ENCODE measurements around the gene UGT3A1.
"Not testable (repeated sequence)": the region's sequence is repeated elsewhere in the genome, so short reads cannot be mapped to it uniquely, and the experiment has no call there.

DNA sequence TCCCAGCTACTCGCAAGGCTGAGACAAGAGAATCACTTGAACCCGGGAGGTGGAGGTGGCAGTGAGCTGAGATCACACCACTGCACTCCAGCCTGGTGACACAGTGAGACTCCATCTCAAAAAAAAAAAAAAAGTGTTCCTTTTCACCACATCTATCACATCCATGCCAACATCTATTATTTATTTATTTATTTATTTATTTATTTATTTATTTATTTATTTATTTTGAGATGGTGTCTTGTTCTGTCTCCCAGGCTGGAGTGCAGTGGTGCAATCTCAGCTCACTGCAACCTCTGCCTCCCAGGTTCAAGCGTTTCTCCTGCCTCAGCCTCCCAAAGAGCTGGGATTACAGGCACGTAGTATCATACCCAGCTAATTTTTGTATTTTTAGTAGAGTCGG is 28.4 kb upstream of the UGT3A1 start:
- TF ChIP-seq, protein P1, sequence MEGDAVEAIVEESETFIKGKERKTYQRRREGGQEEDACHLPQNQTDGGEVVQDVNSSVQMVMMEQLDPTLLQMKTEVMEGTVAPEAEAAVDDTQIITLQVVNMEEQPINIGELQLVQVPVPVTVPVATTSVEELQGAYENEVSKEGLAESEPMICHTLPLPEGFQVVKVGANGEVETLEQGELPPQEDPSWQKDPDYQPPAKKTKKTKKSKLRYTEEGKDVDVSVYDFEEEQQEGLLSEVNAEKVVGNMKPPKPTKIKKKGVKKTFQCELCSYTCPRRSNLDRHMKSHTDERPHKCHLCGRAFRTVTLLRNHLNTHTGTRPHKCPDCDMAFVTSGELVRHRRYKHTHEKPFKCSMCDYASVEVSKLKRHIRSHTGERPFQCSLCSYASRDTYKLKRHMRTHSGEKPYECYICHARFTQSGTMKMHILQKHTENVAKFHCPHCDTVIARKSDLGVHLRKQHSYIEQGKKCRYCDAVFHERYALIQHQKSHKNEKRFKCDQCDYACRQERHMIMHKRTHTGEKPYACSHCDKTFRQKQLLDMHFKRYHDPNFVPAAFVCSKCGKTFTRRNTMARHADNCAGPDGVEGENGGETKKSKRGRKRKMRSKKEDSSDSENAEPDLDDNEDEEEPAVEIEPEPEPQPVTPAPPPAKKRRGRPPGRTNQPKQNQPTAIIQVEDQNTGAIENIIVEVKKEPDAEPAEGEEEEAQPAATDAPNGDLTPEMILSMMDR (conservative IDR thresholded peaks at IDR 0.05 in 1 of 2, IDR thresholded peaks at IDR 0.05 in 1 of 2; ENCODE audit: low read depth in 1 of 2, low read length in 2 of 2) = not testable (repeated sequence)
- TF ChIP-seq EZH2 (IDR thresholded peaks at IDR 0.05; ENCODE audit: low read length, missing control alignments) = not testable (repeated sequence)
